SK-N-SH treated with all-trans-retinoic acid at 6 μM for 48 hours (cell line): Measurements from ENCODE around the gene POMGNT1.

Experiments
- ATAC-seq: fragments of 200-7000 bp; cut with Tn5 transposase; 3 replicates; pipeline ENCODE4 v1.9.1; 2020; ENCODE audit warnings: mild to moderate bottlenecking, moderate library complexity
- ARNTL ChIP-seq: fragments of 450-650 bp; formaldehyde crosslinking; IDR thresholded peaks from 2 replicates; pipeline ENCODE4 v1.5.0; 2020; ENCODE audit warnings: low read depth, mild to moderate bottlenecking, moderate library complexity, borderline replicate concordance
- BACH2 ChIP-seq: fragments of 250-450 bp; sonication (Bioruptor Pico); IDR thresholded peaks from 2 replicates; pipeline ENCODE4 v1.9.0; 2021; ENCODE audit warnings: mild to moderate bottlenecking, borderline replicate concordance
- CSDC2 ChIP-seq: fragments of 250-450 bp; sonication (Bioruptor Pico); IDR thresholded peaks from 2 replicates; pipeline ENCODE4 v1.5.0; 2020; ENCODE audit warnings: mild to moderate bottlenecking, moderate library complexity
- ESRRG ChIP-seq: fragments of 250-450 bp; sonication (Bioruptor Pico); IDR thresholded peaks from 2 replicates; pipeline ENCODE4 v1.6.1; 2021; ENCODE audit warnings: mild to moderate bottlenecking
- GLIS3 ChIP-seq: fragments of 250-450 bp; sonication (Bioruptor Pico); IDR thresholded peaks from 2 replicates; pipeline ENCODE4 v1.5.0; 2020; ENCODE audit warnings: mild to moderate bottlenecking, moderate library complexity
- ISL1 ChIP-seq: fragments of 250-450 bp; sonication (Bioruptor Pico); IDR thresholded peaks from 2 replicates; pipeline ENCODE4 v2.1.2; 2022; ENCODE audit warnings: mild to moderate bottlenecking, moderate library complexity
- OSR1 ChIP-seq: fragments of 250-450 bp; sonication (Bioruptor Pico); IDR thresholded peaks from 2 replicates; pipeline ENCODE4 v1.8.0; 2022; ENCODE audit warnings: moderate library complexity, mild to moderate bottlenecking, inconsistent platforms
- PPARA ChIP-seq: fragments of 250-450 bp; sonication (Bioruptor Pico); IDR thresholded peaks from 2 replicates; pipeline ENCODE4 v1.5.0; 2020; ENCODE audit warnings: mild to moderate bottlenecking, borderline replicate concordance
- RARB ChIP-seq: fragments of 250-450 bp; sonication (Bioruptor Pico); IDR thresholded peaks from 2 replicates; pipeline ENCODE4 v1.8.0; 2021; ENCODE audit warnings: mild to moderate bottlenecking, moderate library complexity
- TCF4 ChIP-seq: fragments of 250-450 bp; sonication (Bioruptor Pico); IDR thresholded peaks from 2 replicates; pipeline ENCODE4 v1.8.0; 2021; ENCODE audit warnings: mild to moderate bottlenecking, moderate library complexity, borderline replicate concordance
- TOX ChIP-seq: fragments of 250-450 bp; sonication (Bioruptor Pico); IDR thresholded peaks from 2 replicates; pipeline ENCODE4 v1.8.0; 2021; ENCODE audit warnings: mild to moderate bottlenecking, moderate library complexity, borderline replicate concordance
- ZC3H10 ChIP-seq: fragments of 250-450 bp; sonication (Bioruptor Pico); IDR thresholded peaks from 2 replicates; pipeline ENCODE4 v1.5.1; 2021; ENCODE audit warnings: mild to moderate bottlenecking, moderate library complexity
- ZFP3 ChIP-seq: fragments of 250-450 bp; sonication (Bioruptor Pico); IDR thresholded peaks from 2 replicates; pipeline ENCODE4 v1.5.0; 2020; ENCODE audit warnings: mild to moderate bottlenecking, moderate library complexity
- ZFP30 ChIP-seq: fragments of 450-650 bp; formaldehyde crosslinking; IDR thresholded peaks from 2 replicates; pipeline ENCODE4 v1.5.0; 2022; ENCODE audit warnings: mild to moderate bottlenecking, moderate library complexity
- ZNF565 ChIP-seq: fragments of 450-650 bp; formaldehyde crosslinking; conservative IDR thresholded peaks from 2 replicates; pipeline ENCODE4 v1.5.0; 2020; ENCODE audit warnings: low read depth, mild to moderate bottlenecking, moderate library complexity
- ZNF8 ChIP-seq: fragments of 450-650 bp; formaldehyde crosslinking; IDR thresholded peaks from 2 replicates; pipeline ENCODE4 v1.5.0; 2020; ENCODE audit warnings: mild to moderate bottlenecking, moderate library complexity
- TF ChIP-seq, protein P1 (sequence below): fragments of 250-450 bp; sonication (Bioruptor Pico); IDR thresholded peaks from 2 replicates; pipeline ENCODE4 v1.8.0; 2020; ENCODE audit warnings: mild to moderate bottlenecking, moderate library complexity, borderline replicate concordance
- TF ChIP-seq, protein P2 (sequence below): fragments of 250-450 bp; sonication (Bioruptor Pico); IDR thresholded peaks from 2 replicates; pipeline ENCODE4 v1.5.1; 2020; ENCODE audit warnings: low read depth, mild to moderate bottlenecking, moderate library complexity
- TF ChIP-seq, protein P3 (sequence below): fragments of 250-450 bp; sonication (Bioruptor Pico); IDR thresholded peaks from 2 replicates; pipeline ENCODE4 v1.5.1; 2021; ENCODE audit warnings: mild to moderate bottlenecking, moderate library complexity

POMGNT1 gene

DNA sequence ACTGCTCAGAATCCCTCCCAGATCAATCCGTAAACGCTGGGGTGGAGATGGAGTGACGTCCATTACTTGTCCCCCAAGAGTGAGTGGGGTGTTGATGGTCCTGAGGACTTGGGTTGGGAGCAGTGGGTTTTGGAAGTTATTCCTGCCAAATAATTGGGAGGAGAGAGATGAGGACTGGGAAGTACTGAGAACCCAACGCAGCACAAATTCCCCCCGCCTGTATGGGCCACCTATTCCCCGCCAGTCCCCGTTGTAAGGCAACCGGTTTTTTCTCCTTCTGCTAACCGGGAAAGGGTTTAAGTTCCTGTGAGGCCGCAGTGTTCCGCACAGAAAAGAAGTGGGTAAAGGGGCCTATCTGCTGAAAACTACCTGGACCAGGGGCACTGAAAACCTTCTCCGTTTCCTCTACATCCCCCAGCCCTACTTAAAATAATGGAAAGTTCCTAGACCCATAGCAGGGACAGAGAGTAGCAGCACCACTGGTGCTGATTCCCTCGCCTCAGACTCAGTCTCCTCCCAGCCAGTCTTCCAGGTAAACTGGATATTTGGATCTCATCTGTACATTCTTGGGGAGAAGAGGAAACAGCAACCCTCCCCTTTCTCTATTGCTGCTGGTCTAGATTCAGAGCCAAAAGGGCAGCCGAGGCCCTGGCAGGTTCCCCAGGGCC is 5.6 kb upstream of the POMGNT1 start:
- TF ChIP-seq ZFP3 (CRISPR knock-in tag) = no peak
- no peak for TF ChIP-seq ZFP30 (CRISPR knock-in tag)
- TF ChIP-seq ZNF565 (CRISPR knock-in tag) = no peak
- TF ChIP-seq TCF4 = no peak
- TF ChIP-seq OSR1 (CRISPR knock-in tag) = no peak
- TF ChIP-seq ZNF8 = no peak
- TF ChIP-seq, all 23 proteins: peak for 0
- ATAC-seq = no peak; the same call in 1 of the 3 replicates

DNA sequence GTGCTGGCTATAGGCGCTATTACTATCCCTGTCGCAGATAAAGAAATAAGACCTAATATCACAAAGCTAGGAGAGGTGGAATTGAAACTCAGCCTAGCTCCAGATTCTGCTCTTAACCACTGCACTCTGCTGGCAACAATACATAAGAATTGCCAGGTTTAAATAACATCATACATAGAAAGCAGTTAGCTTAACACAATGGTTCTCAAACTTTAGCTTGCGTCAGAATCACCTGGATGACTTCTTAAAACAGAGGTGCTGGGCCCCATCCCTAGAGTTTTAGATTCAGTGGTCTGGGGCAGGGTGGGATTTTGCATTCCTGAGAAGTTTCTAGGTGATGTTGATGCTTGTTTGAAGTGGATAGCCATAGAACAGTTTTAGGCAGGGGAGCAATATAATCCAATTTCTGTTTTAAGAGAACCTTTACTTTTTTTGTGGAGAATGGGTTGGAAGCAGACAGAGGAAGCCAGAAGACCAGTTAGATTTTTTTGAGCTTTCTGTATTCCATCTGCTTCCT is 1.1 kb upstream of the POMGNT1 start:
- no peak for ATAC-seq
- TF ChIP-seq GLIS3 (CRISPR knock-in tag) (no peak), ZFP30 (CRISPR knock-in tag) (no peak), TCF4 (no peak), TOX (CRISPR knock-in tag) (no peak), PPARA (CRISPR knock-in tag) (no peak), OSR1 (CRISPR knock-in tag) (no peak), BACH2 (no peak), RARB (CRISPR knock-in tag) (no peak), CSDC2 (CRISPR knock-in tag) (no peak), ZNF565 (CRISPR knock-in tag) (no peak), ZFP3 (CRISPR knock-in tag) (no peak), ESRRG (CRISPR knock-in tag) (no peak), ARNTL (no peak)
- TF ChIP-seq, protein P1, sequence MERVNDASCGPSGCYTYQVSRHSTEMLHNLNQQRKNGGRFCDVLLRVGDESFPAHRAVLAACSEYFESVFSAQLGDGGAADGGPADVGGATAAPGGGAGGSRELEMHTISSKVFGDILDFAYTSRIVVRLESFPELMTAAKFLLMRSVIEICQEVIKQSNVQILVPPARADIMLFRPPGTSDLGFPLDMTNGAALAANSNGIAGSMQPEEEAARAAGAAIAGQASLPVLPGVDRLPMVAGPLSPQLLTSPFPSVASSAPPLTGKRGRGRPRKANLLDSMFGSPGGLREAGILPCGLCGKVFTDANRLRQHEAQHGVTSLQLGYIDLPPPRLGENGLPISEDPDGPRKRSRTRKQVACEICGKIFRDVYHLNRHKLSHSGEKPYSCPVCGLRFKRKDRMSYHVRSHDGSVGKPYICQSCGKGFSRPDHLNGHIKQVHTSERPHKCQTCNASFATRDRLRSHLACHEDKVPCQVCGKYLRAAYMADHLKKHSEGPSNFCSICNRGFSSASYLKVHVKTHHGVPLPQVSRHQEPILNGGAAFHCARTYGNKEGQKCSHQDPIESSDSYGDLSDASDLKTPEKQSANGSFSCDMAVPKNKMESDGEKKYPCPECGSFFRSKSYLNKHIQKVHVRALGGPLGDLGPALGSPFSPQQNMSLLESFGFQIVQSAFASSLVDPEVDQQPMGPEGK (CRISPR knock-in tag) = no peak

DNA sequence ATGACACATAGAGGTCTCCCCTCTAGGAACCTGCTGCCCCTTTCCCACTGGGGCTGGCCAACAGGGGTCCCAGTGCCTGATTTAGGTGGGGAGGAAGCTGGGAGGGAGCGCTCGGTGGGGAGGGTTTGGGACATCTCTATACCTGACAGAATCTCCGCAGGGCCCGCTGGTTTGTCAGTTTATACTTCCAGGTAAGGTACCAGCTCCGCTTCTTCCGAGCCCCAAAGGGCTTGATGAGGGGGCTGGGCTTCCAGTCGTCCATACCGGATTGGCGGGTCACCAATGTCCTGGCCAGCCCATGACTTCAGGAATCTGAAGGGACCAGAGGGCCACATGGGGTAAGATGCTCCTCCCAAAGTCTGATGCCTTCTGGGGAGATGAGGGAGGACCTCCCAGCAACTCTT is 672 bp downstream of the POMGNT1 start:
- no peak for ATAC-seq
- TF ChIP-seq, protein P2, sequence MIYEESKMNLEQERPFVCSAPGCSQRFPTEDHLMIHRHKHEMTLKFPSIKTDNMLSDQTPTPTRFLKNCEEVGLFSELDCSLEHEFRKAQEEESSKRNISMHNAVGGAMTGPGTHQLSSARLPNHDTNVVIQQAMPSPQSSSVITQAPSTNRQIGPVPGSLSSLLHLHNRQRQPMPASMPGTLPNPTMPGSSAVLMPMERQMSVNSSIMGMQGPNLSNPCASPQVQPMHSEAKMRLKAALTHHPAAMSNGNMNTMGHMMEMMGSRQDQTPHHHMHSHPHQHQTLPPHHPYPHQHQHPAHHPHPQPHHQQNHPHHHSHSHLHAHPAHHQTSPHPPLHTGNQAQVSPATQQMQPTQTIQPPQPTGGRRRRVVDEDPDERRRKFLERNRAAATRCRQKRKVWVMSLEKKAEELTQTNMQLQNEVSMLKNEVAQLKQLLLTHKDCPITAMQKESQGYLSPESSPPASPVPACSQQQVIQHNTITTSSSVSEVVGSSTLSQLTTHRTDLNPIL (CRISPR knock-in tag) = no peak

DNA sequence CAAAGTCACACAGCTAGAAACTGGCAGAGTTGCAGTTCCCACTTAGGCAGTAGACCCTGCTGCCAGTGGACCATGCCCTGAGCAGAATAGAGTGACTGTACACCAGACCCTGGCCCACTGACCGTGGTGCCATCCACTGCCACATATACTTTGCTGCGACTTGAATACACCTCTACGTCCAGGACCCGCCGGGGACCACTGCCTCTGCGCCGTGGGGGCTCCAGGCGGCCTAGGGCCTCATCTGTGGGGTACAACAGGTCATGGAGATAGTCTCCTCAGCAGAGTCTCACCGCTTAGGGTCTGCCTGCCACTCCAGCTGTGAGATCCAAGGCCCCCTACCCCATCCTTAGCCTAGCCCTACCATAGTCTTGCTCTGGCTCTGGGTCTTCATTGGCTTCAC is 1.6 kb downstream of the POMGNT1 start:
- TF ChIP-seq GLIS3 (CRISPR knock-in tag) (no peak), TCF4 (no peak), ISL1 (CRISPR knock-in tag) (no peak), PPARA (CRISPR knock-in tag) (no peak), TOX (CRISPR knock-in tag) (no peak), ARNTL (no peak), BACH2 (no peak), ZC3H10 (CRISPR knock-in tag) (no peak), OSR1 (CRISPR knock-in tag) (no peak)
- TF ChIP-seq, protein P2 (CRISPR knock-in tag) = no peak
- TF ChIP-seq, protein P3, sequence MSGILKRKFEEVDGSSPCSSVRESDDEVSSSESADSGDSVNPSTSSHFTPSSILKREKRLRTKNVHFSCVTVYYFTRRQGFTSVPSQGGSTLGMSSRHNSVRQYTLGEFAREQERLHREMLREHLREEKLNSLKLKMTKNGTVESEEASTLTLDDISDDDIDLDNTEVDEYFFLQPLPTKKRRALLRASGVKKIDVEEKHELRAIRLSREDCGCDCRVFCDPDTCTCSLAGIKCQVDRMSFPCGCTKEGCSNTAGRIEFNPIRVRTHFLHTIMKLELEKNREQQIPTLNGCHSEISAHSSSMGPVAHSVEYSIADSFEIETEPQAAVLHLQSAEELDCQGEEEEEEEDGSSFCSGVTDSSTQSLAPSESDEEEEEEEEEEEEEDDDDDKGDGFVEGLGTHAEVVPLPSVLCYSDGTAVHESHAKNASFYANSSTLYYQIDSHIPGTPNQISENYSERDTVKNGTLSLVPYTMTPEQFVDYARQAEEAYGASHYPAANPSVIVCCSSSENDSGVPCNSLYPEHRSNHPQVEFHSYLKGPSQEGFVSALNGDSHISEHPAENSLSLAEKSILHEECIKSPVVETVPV = no peak
- ATAC-seq = no peak

DNA sequence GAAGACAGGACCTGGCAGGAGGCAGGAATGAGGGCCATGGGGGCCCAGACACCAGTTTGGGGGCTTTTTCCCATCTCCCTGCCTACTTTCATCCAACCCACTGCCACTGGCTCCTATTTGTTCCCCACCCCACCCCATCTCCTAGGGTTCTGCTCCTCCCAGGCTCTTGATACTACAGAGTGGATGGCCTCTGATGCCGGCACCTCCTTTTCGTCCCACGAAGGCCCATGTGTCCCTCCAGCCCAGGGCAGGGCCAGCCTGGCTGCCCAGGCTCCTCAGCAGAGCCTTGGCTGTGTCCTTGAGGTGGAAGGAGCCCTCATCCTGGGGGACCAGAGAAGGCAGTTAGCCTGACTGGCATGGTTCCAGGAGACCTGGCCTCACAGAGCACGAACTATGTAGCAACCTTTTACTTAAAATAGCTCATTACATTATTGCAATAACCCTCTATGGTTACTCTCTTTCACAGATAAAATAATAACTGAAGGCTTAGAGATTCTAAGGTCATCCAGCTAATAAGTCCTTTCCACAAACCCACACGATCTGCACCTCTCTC is 3.5 kb downstream of the POMGNT1 start:
- TF ChIP-seq, protein P3 = no peak
- TF ChIP-seq PPARA (CRISPR knock-in tag) (no peak), OSR1 (CRISPR knock-in tag) (no peak), GLIS3 (CRISPR knock-in tag) (no peak)
- ATAC-seq = no peak
